Measurements from ENCODE around the gene DSCAM.

The DSCAM gene

DNA sequence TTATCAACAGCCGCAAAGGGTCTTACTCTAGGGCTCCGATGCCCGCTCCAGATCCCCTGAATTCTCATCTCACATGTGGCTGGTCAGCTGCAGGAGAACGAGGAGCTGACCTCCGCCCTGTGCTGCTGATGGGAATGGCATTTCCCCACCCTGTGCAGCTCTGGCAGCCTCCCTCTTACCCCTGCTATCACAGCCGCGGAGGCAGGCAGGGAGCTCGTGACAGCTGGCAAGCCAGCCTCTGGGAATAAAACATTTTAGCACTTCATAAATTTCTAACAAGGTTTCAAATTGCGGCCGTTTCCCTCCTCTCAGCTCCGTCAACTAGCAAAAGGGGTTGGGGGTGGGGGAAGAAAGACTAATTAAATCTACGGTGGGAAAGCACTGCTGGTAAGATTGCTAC, 81.1 kb downstream of the DSCAM start:
- DNase-seq: no peak

DNA sequence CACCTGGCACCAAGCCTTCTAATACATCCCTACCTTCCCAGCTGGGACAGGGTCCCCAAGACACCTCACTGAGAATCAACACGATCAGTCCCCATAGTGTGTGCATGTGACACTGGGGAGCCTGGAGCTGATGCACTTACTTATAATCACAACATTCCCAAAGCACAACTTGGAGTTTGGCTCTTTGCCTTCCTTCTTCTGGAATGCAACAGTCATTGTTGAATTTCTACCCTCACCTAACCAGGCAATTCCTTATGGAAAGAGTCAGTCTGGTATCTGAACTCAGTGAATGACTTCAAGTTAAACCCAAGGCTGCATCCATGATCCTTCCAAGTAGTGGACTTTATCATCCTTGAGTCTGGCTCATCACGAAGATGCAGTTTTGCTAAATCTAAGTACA, 86.1 kb downstream of the DSCAM start:
- DNase-seq: no peak

DNA sequence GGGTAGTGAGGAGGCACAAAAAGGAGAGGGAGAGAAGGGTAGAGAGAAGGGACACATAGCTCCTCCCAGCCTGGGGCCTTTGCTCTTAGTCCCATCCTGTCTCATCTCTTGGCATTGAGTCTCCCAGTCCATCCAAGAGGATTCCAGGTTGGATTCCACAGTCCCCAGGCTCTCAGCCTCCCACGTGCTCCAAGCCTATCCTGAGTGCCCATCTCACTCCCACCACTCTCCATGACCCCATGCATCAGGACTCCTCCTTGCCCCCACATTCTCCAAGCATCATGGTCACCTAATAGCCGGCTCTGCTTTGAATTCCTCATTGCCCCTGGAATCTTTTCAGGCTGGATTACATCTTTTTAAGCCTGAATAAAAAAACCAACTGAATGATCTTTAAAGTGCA, 87.9 kb downstream of the DSCAM start:
- no peak for DNase-seq

DNA sequence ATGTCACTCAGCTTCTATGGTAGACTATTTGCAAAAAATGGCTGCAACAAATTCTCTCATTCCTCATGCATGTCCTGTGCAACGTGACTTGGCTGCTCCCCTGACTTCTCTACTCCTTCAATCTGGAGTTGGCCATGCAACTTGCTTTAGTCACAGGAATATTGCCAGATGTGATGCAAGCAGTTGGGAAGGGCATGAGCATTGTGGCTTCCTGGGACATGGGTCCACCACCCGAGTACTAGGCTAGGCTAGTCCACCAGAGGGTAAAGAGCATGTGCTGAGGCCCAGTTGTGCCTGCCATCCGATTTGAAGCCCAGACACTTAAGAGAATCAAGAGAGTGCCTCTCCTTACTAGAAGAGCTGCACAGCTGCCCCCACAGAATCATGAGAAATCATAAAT, 89.6 kb downstream of the DSCAM start:
- no peak for DNase-seq

DNA sequence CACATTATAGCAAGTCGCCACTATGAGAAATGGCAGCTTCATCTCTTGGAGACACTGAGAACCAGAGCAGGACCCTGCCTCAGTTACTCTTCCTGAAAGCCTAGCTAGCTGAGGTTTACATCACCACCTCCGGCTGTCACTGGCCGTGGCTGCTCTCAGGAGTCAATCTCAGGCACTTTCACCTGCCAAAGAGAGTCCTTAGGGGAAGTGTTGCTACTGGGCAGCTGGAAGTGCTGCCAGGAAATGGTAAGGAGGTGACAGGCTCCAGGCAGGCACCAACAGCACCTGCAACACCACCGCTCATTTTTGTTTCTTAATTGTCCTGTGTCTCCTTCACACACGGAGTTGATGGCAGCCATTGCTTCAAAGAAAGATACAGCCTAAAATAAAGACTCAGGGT, 92.5 kb downstream of the DSCAM start:
- DNase-seq: no peak

DNA sequence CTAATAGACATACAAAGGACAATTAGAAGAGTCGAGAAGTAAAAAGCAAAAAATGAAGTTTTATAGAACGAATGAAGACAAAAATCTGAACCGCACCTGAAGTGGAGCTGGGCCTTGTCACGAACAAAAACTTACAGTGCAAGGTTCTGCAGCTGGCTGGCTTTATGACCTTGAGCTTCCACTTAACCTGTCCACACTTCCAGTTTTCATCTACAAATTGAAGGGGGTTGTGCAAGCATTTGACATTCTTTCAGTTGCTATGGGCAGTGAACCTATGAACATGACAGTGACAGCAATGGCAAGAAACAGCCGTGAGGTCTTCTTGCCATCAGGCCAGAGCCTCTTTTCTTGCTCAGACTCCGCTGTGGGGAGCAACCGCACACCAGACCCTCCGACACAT, 93.2 kb downstream of the DSCAM start:
- no peak for DNase-seq

DNA sequence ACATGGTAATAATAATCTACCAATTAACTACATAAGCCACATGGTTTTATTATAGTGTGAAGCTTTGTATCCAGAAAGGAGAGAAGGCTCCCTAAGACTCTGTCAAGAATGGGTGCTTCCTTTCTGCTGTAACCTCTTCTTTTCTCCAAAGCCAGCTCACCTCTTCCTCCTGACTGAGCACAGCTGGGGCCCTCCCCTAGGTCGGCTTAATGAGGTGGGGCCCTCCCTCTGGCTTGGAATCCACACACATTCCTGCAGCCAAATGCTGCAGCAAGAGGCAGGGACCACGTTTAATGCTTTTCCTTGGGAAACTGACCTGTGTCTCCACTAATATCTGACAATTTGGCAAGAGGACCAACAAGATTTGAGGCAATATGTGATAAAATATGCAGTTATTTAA, 94.8 kb downstream of the DSCAM start:
- no peak for DNase-seq

DNA sequence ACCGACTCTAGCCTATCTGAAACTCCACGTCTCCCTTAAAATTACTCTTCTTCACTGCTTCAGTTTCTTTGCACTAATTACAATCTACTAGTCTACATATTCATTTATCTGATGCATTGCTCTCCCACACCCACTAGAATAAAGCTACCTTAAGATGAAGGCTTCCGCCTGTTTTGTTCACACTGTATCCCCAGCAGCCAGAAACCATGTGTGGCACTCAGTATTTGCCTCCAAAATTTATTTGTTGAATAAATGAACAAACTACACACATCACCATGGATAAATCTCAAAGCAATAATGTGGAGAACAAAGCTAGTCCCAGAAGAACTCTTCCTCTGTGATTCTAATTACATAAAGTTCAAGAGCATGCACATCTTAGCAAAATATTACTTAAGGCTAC, 95.7 kb downstream of the DSCAM start:
- DNase-seq: no peak

DNA sequence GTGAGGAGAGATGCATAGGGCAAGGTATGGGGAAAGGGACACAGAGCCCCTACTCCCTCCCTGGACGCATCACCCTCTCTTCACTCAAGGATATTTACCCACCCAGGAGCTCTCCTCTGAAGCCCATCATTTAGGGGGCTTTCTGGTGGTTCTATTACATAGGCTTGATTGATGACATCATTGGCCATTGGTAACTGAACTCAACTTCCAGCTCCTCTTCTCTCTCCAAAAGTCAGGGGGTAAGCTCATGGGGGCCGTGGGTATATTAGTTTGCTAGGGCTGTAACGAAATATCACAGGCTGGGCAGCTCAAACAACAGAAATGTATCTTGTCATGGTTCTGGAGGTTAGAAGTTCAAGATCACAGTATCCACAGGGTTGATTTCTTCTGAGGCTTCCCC, 110.8 kb downstream of the DSCAM start:
- DNase-seq: no peak

DNA sequence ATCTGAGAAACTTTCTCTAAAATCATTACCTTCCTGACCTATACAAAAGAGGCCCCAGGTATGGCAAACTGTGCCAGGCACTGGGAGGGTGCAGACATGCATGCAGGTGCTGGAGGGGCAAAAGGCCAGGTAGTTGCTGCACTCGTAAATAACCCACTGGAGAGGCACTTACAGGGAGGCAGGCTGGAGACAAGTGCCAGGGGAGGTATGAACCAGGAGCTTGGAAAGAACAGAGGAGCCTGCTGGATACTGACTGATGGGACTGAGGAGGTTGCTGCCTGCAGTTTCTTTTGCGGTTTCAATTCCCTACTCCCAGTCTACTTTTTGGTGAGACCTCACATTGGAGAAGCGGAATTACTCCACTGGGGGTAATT, 113.9 kb downstream of the DSCAM start:
- no peak for DNase-seq

DNA sequence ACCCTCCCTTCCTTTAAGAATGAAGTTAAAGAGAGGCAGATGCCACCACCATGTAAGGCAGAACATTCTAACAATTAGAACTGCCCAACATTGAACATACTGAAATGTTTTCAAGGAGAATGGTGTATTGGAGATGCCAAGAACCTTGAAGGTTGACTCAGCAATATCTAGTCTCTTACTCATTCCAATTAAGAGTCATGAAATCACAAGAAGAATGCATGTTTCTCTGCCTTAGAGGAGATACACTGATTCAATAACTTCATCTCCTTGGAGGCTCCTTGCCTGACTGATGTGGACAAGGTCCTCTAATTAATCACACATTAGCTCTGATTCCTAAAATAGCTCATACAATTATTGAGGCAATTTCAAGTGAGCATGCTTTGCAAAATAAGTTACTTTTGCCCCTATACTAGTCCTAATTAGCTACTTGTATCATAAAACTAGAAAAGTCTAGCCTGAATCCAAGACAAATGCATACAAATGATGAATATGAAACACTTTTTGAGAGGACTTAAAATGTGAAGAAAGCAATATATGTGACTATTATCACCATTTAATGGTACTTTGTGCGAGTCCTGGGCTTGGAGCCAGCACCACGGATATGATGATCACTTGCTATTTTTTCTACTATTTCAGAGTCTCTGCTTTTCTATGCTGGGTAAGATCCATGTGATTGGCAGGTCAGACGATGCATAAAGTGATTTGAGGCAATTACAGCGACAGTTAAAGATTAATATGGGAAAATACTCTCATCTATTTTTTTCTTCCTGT, 114.5 kb downstream of the DSCAM start:
- no peak for DNase-seq

DNA sequence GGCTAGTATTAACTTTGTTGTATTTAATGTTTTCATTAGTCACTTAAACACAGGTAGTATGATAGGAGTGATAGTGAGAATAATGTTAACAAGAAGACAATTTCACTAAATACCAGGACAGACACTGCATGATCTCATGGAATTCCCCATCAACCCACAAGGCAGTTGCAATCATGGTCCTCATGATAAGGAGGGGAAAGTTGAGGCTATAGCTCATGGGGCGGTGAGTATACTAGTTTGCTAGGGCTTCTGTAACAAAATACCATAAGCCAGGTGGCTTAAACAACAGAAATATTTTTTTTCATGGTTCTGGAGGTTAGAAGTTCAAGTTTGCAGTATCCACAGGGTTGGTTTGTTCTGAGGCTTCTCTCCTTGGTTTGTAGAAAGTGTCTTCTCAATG, 115.8 kb downstream of the DSCAM start:
- peak in 2 of 3 donors; percentile 0 to 1 for DNase-seq

DNA sequence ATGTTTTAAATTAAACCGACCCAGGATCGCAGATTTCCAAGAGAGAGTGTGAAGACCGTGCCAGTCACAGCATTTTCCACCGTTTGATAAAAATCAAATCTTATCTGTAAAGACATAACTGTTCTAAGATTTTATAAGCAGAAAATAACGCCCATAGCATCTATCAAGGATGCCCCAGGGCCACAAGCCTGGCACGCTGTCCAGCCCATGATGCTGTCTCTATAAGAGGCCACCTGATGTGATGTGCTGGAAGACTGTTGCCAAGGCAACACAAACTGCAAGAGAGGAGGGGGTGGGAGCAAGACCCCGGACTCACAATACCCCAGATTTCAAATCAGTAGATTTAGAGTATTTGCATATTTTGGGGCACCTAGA, 116.5 kb downstream of the DSCAM start:
- DNase-seq: no peak

DNA sequence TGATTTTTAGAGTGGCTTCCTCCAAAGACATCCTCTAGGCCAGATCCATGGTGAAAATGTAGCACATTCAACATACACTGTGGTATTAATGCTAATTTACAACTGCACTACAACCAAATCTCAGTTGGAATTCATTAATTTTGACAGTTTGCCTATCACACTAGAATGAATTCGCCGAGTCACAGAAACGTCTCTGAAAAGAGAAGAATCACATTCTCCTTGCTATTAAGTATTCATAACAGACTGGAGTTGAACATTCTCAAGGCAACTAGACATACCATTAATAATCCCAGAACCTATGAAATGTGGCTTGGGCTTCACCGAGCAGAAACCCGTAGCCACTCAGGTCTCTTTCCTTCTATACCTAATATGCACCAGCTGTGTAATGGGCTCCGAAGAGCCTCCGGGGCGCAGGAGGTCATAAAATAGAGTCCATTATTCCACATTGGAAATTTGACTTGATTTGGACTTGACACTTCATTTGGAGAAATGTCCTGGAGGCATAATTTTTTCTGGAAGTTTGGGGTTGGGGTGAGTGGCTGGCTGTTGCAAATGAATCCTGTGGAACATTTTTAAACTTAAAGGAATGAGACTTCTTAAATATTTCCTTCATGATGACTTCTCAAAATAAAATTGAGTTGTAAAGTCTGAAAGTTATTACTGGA, 117.1 kb downstream of the DSCAM start:
- DNase-seq: no peak

DNA sequence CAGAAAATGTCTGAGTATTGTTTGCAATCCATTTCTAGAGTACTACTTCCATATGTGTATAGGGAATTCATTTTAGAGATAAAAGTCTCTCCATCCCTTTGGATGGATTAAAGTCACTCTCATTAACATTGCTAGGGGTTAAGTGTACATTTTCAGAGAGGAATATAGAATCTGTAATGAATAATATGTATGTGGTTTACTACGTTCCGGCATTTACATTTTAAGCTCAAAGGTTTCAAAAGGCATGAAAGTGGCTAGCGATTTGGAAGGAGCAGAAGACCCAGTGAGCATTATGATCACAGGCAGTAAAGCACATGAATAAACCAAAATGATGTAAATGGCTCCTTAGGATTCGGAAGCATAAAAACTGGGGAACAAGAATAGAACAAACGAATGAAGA, 123.0 kb downstream of the DSCAM start:
- DNase-seq: no peak

DNA sequence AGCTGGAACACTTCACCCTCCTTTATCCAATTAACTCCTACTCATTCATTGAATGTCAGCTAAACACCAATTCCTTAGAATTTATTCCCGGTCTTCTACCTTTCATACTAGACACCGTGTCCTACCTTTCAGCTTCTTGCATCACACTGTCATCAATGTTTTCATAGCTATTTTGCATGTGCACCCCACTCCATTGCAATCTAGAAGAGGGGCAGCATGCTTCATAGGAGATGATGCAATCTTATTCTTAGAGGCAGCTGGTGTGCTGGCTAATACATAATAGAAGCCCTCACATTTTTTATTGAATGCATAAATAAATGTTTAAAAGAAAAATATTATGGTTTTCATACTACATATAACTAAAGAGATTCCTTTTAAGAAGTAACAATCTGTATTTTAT, 123.6 kb downstream of the DSCAM start:
- no peak for DNase-seq

DNA sequence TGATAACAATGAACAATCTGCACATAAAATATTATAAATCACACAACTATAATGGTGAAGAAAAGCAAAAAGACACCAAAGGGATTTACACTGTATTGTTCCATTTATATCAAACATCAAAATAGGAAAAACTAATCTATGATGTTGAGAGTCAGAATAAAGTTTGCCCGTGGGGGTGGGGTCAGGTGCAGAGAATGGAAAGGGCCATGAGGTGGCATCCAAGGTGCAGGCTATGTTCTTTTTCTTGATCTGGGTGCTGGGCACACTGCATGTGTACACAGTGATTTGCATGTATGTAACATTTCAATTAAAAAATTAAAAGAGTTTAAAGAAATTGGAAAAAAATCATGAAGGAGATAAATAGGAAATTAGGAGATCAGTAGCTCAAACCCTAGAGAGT, 127.3 kb downstream of the DSCAM start:
- no peak for DNase-seq

DNA sequence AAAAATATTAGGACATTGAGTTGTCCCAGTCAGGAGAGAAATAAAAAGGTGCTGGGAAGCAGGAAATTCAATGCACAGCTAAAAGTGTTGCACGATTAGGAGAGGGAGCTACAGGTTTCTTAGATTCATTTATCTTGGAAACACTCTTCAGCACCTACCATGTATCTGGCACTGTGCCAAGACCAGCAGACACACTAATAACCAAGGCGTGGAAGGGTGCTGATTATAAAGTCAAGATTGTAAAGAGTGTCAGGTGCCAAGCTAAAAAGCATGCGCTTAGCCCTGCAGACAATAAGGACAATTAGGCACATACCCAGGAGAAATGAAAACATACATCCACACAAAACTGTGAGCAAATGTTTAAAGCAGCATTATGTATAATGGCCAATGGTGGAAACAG, 129.9 kb downstream of the DSCAM start:
- DNase-seq: no peak

DNA sequence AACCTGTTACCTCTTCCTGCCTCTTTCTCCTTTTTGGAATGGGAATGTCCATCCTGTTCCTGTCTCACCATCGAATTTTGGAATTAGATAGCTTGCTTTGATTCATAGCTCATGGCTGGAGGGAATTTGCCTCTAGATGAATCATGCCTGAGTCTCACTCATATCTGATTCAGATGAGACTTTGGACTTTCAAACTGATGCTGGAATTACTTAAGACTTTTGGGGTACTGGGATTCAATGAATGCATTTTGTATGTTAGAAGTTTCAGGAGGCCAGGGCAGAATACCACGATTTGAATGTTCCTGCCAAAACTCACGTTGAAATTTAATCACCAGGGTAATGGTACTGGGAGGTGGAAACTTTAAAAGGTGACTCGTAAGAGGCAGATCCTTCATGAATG, 132.4 kb downstream of the DSCAM start:
- DNase-seq: no peak

DNA sequence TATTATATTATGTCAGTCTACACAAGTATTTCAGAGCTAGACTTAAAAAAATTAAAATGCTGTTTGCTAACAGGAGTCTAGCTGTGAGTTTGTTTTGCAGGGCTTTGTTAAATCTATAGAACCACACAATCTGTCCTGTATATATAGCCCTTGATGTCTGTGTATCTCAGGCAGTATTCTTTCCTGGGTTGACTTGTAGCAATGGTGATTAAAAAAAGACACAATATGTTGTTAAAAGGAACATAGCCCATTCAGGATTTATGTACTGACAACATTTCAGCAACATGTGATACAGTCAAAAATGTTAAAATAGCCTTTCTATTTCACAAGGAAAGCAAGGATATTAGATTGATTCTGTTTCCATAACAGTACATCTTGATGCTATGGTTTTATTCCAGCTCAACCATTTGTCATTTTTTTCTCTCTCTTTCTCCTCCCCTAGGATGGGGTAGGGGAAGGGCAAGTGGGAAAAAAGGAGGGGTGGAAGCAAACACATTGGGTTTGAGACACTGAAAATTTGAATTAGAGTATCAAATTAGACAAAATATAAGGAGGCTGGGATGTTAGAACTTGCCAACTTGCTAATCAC, 139.2 kb downstream of the DSCAM start:
- no peak for DNase-seq

DNA sequence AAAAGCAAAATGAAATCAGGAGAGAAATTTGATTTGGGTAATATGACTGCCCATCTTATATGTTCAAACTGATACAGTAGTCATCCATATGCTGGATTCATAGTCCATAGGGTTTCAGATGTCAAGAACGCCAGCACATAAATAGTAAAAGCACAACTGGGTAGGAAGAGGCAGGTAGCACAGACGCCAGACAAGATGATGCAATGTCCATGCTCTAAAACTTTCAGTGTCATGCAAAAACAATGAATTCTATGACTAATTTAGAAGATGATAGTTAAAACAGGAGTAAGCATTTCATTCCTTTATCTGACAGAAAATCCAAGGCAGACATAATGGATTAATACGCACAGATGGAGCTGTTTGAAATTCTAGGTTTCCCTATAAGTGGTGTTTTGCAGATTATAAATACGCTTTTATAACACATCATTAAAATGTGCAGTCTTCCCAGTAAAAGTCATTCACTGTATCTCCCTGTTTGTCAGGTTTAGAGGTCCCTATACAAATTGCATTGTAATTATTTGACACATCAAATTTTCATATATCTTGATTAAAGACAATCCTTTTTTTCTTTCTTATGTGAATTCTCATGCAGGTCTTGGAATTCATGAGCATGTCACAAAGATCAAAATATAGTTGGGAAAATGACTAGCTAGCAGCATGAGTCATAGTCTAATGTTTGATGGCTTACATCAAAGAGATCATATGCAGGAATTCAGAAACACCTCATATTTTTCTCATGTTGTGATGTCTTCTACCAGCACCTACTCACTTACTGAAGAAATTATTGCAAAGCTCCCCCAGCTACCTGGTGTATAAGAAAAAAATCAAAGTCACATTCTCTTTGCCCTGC, 139.9 kb downstream of the DSCAM start:
- no peak for DNase-seq

DNA sequence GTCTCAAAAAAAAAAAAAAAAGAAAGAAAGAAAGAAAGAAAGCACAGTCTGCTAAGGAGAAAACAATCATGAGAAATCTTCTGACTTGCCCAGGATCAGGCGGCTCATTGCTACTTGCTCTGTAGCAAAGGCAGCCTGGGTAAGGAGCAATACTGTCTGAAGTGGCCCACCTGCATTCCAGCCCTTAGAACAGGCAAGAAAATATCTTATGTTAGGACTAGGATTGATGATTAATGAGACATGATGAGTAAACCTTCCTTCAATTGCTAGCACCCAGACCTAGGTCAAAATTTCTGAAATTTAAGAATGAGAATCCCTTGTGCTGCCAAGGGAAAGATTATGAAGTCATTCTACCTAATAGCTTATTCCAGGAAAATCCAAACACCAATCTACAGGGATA, 140.8 kb downstream of the DSCAM start:
- DNase-seq: no peak

DNA sequence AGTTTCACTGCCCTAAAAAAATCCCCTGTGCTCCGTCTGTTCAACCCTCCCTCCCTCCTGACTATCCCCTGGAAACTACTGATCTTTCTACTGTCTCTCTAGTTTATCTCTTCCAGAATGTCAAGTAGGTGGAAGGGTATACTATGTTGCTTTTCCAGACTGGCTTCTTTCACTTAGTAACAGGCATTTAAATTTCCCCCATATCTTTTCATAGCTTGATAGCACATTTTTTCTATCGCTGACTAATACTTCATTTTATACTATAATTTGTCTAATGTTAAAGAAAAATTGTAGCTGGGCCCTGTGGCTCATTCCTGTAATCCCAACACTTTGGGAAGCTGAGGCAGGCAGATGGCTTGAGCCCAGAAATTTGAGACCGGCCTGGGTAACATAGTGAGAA, 142.8 kb downstream of the DSCAM start:
- DNase-seq: no peak

DNA sequence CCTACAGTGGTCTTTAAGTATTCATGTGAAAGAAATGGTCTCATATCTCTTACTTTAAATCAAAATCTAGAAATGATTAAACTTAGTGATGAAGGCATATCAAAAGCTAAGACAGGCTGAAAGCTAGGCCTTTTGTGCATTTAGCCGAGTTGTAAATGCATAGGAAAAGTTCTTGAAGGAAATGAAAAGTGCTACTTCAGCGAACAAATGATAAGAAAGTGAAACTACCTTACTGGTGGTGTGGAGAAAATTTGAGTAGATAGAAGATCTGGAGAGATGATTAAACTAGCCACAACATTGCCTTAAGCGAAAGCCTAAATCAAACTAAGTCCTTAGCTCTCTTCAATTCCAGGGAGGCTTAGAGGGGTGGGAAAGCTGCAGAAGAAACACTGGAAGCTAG, 147.6 kb downstream of the DSCAM start:
- DNase-seq: no peak
